Umbilical cord (tissue), 2 donors: Measurements from ENCODE around the gene BOD1L1. TPM values are rescaled to one million over a fixed set of nuclear protein-coding genes. Genes with fewer than 3 reads are reported as not detected.
A peak's percentile ranks its signal among the peaks of the same experiment; 100 is the strongest.

Experiments
- DNase-seq: peaks from one replicate; pipeline ENCODE4 v3.0.0-alpha.2; 2015; ENCODE audit warnings: low spot score
- total RNA-seq: library from RNA; depleted of rRNA; stranded (reverse); fragments of >200 nt; gene quantifications from one replicate; pipeline ENCODE4 v1.2.3, GENCODE V29; 2014; ENCODE audit warnings: low replicate concordance; ENCODE audit not compliant: insufficient read depth

BOD1L1 gene
- 43.1 TPM for total RNA-seq

- peak; percentile 95 for DNase-seq
Observed at GRCh38 chr4:13627606-13628311, at the start of gene BOD1L1. Gene BOD1L1, minus strand, starts transcription at chr4:13627725. Its CDS starts 138 bp downstream, at chr4:13627587.

GRCh38 chr4:13674971-13675370 is 47.4 kb upstream of the BOD1L1 start:
- no peak for DNase-seq

- DNase-seq, result no peak
Observed at GRCh38 chr4:13673167-13673566, 45.6 kb upstream of the BOD1L1 start.

GRCh38 chr4:13670456-13671160 is 43.1 kb upstream of the BOD1L1 start:
- DNase-seq, result no peak

GRCh38 chr4:13665701-13666660 is 38.5 kb upstream of the BOD1L1 start:
- no peak for DNase-seq

- DNase-seq, result no peak
Observed at GRCh38 chr4:13659341-13660070, 32.0 kb upstream of the BOD1L1 start.

GRCh38 chr4:13656569-13657405 is 29.3 kb upstream of the BOD1L1 start:
- peak; percentile 63 for DNase-seq

- DNase-seq, result peak; percentile 68
Observed at GRCh38 chr4:13654162-13654797, 26.8 kb upstream of the BOD1L1 start.

GRCh38 chr4:13653766-13654161 is 26.2 kb upstream of the BOD1L1 start:
- DNase-seq, result no peak

- DNase-seq, result no peak
Observed at GRCh38 chr4:13647031-13647430, 19.5 kb upstream of the BOD1L1 start.

GRCh38 chr4:13645075-13645474 is 17.6 kb upstream of the BOD1L1 start:
- DNase-seq, result no peak

- peak; percentile 24 for DNase-seq
Observed at GRCh38 chr4:13642170-13642950, 14.8 kb upstream of the BOD1L1 start.

- no peak for DNase-seq
Observed at GRCh38 chr4:13641084-13641483, 13.6 kb upstream of the BOD1L1 start.

- DNase-seq, result peak; percentile 24
Observed at GRCh38 chr4:13640149-13640940, 12.8 kb upstream of the BOD1L1 start.

- DNase-seq, result no peak
Observed at GRCh38 chr4:13635286-13635799, 7.8 kb upstream of the BOD1L1 start.

GRCh38 chr4:13633671-13634070 is 6.1 kb upstream of the BOD1L1 start:
- no peak for DNase-seq

- DNase-seq, result no peak
Observed at GRCh38 chr4:13627178-13627605, 333 bp downstream of the BOD1L1 start.
